Gastrocnemius medialis (tissue), 4 donors: Measurements from ENCODE around the gene ARID1B. TPM values are rescaled to one million over a fixed set of nuclear protein-coding genes. Genes with fewer than 3 reads are reported as not detected.

Experiments used
- ATAC-seq, 2 donors: fragments of 150-250 bp; one replicate each; pipeline ENCODE4 v1.9.1; 2016
- DNase-seq, 2 donors: peaks; one replicate each; pipeline ENCODE4 v3.0.0-alpha.2; 2019
- H3K27ac ChIP-seq, 4 donors: fragments of 200-600 bp; sonication (generic); 1 replicate in 1 of 4; 2 replicates in 3 of 4; pipeline ENCODE4 v1.5.1; 2016 to 2018; ENCODE audit warnings: mild to moderate bottlenecking in 2 of 4, moderate library complexity in 1 of 4
- H3K27me3 ChIP-seq, 3 donors: fragments of 200-600 bp; sonication (generic) in 2 of 3; 1 replicate in 1 of 3; 2 replicates in 2 of 3; pipeline versions ENCODE4 v1.5.1 to v1.6.0; 2016 to 2019; ENCODE audit warnings: mild to moderate bottlenecking in 1 of 3, moderate library complexity in 1 of 3
- H3K36me3 ChIP-seq, 2 donors: fragments of 200-600 bp; sonication (generic) in 1 of 2; one replicate each; pipeline ENCODE4 v1.5.1; 2017 to 2018
- H3K4me1 ChIP-seq, 2 donors: fragments of 200-600 bp; sonication (generic) in 1 of 2; one replicate each; pipeline ENCODE4 v1.5.1; 2016 to 2017; ENCODE audit warnings: mild to moderate bottlenecking in 2 of 2
- H3K4me3 ChIP-seq, 4 donors: fragments of 200-600 bp; sonication (generic) in 3 of 4; 1 replicate in 1 of 4; 2 replicates in 3 of 4; pipeline ENCODE4 v1.5.1; 2016 to 2019; ENCODE audit warnings: mild to moderate bottlenecking in 2 of 4
- H3K9me3 ChIP-seq, 3 donors: fragments of 200-600 bp; sonication (generic) in 2 of 3; 1 replicate in 1 of 3; 2 replicates in 2 of 3; pipeline ENCODE4 v1.5.1; 2016 to 2019
- CTCF ChIP-seq, 5 experiments: fragments of 450-650 bp in 3 of 5; fragments of 200-600 bp in 2 of 5; sonication (generic) in 2 of 5; IDR thresholded peaks in 4 of 5; conservative IDR thresholded peaks in 1 of 5; 1 replicate in 4 of 5; 2 replicates in 1 of 5; pipeline ENCODE4 v1.5.1; 2016 to 2019; ENCODE audit warnings: antibody characterized with exemption in 5 of 5, mild to moderate bottlenecking in 3 of 5, moderate library complexity in 3 of 5
- POLR2A ChIP-seq, 2 donors: fragments of 450-650 bp; IDR thresholded peaks; one replicate each; pipeline ENCODE4 v1.6.1; 2017; ENCODE audit warnings: antibody characterized with exemption in 2 of 2, mild to moderate bottlenecking in 2 of 2, moderate library complexity in 2 of 2
- in situ Hi-C, 4 donors: fragments of 200-750 bp; cut with MboI; loops; one replicate each; pipeline versions ENCODE4 v1.15.0 to v1.8.0; 2017; ENCODE audit warnings: low sequenced_read_pairs in 4 of 4
- intact Hi-C: fragments of 100-400 bp; cut with DNase I; formaldehyde crosslinking; loops from one replicate; pipeline ENCODE4 v1.15.1; 2023; ENCODE audit warnings: low total_unique reads
- total RNA-seq, 4 donors: library from RNA; depleted of rRNA; stranded (reverse); fragments of >200 nt; gene quantifications; one replicate each; pipeline versions ENCODE4 v1.1.0 to v1.2.3, GENCODE V29; 2016

Gene ARID1B
- total RNA-seq, 4 donors from 2014 or later: 54.9 to 75.3 (median 62.0) TPM

GRCh38 chr6:156967852-156968251 is 190.7 kb downstream of the ARID1B start:
- Histone ChIP-seq H3K4me1 (peaks cover 63 to 64% of the 10 kb centered on the region in 2 donors), H3K27me3 (no peaks in the 10 kb centered on the region), H3K36me3 (no peaks in the 10 kb centered on the region), H3K9me3 (no peaks in the 10 kb centered on the region), H3K27ac (peak overlapping the region in 2 of 4 donors; percentile 7 to 30), H3K4me3 (no peak overlapping the region)
- in situ Hi-C loops (loop anchor here in 2 of 4 donors (25.0 kb wide), 1 partner anchor 181 kb away; the partner anchor contains the start of gene ARID1B (in 2 of the 2)), intact Hi-C loops (no loop called here)
- ATAC-seq: no peak
- TF ChIP-seq POLR2A (IDR thresholded peaks at IDR 0.05) (no peak), CTCF (IDR thresholded peaks at IDR 0.05 in 4 of 5, conservative IDR thresholded peaks at IDR 0.05 in 1 of 5) (no peak)
- DNase-seq: no peak

GRCh38 chr6:156969233-156969632 is 192.1 kb downstream of the ARID1B start:
- Histone ChIP-seq H3K4me3 (no peak overlapping the region), H3K9me3 (no peaks in the 10 kb centered on the region), H3K36me3 (no peaks in the 10 kb centered on the region), H3K27me3 (no peaks in the 10 kb centered on the region), H3K27ac (peak overlapping the region; percentile 9 to 30 (median 20)), H3K4me1 (peaks cover 57 to 74% of the 10 kb centered on the region in 2 donors)
- in situ Hi-C loops (loop anchor here in 2 of 4 donors (25.0 kb wide), 1 partner anchor 182 kb away; the partner anchor contains the start of gene ARID1B (in 2 of the 2)), intact Hi-C loops (no loop called here)
- ATAC-seq: no peak
- no peak for DNase-seq
- TF ChIP-seq POLR2A (IDR thresholded peaks at IDR 0.05) (no peak), CTCF (IDR thresholded peaks at IDR 0.05 in 4 of 5, conservative IDR thresholded peaks at IDR 0.05 in 1 of 5) (no peak)

- Histone ChIP-seq H3K27me3 (no peaks in the 10 kb centered on the region), H3K9me3 (no peaks in the 10 kb centered on the region), H3K36me3 (no peaks in the 10 kb centered on the region), H3K4me1 (peaks cover 50 to 69% of the 10 kb centered on the region in 2 donors), H3K27ac (no peak overlapping the region), H3K4me3 (no peak overlapping the region)
- TF ChIP-seq POLR2A (IDR thresholded peaks at IDR 0.05) (no peak), CTCF (IDR thresholded peaks at IDR 0.05 in 4 of 5, conservative IDR thresholded peaks at IDR 0.05 in 1 of 5) (no peak)
- intact Hi-C loops: no loop called here
- DNase-seq (no peak), ATAC-seq (peak in 1 of 2 donors; percentile 38)
- in situ Hi-C loops: loop anchor here in 2 of 4 donors (25.0 kb wide), 1 partner anchor 183 kb away; the partner anchor contains the start of gene ARID1B (in 2 of the 2)
Measured at GRCh38 chr6:156970595-156971112, 193.5 kb downstream of the ARID1B start.

GRCh38 chr6:156971153-156971885 is 194.1 kb downstream of the ARID1B start:
- peak overlapping the region in 3 of 4 donors; percentile 9 to 23 (median 12) for H3K27ac ChIP-seq
- no peaks in the 10 kb centered on the region for H3K36me3 ChIP-seq
- H3K27me3 ChIP-seq: no peaks in the 10 kb centered on the region
- H3K4me1 ChIP-seq: peaks cover 56 to 64% of the 10 kb centered on the region in 2 donors
- ATAC-seq: peak in 1 of 2 donors; percentile 31
- intact Hi-C loops: no loop called here
- no peaks in the 10 kb centered on the region for H3K9me3 ChIP-seq
- DNase-seq: no peak
- in situ Hi-C loops: loop anchor here in 2 of 4 donors (25.0 kb wide), 1 partner anchor 184 kb away; the partner anchor contains the start of gene ARID1B (in 2 of the 2)
- no peak overlapping the region for H3K4me3 ChIP-seq
- TF ChIP-seq POLR2A (IDR thresholded peaks at IDR 0.05) (no peak), CTCF (IDR thresholded peaks at IDR 0.05 in 4 of 5, conservative IDR thresholded peaks at IDR 0.05 in 1 of 5) (no peak)
